ENCODE results near the gene TMEM184A. TPM values are rescaled to one million over a fixed set of nuclear protein-coding genes. Genes with fewer than 3 reads are reported as not detected.

The TMEM184A gene
- total and polyA plus RNA-seq, 2 donors (not counting 1 experiment from before 2014, with no cell fraction given) = not detected

DNA sequence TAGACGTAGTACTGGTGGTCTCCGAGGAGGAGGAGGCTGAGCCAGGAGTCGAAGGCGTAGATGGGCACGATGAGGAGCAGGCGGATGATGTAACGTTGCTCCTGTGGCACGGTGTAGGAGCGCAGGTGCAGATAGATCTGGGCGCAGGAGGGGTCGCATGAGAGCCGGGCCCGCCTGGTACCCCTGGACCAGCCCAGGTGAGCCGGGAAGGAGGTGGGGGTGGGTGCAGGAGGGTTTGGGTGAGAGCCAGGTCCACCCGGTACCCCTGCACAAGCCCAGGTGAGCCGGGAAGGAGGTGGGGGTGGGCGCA, 5.2 kb downstream of the TMEM184A start:
- Histone ChIP-seq H3K4me1 (ENCODE audit: control insufficient read depth in 2 of 2, insufficient read depth in 2 of 2, low read length in 2 of 2) (peaks cover 0 to under 1% of the 10 kb centered on the region in 2 donors), H3K27ac (ENCODE audit: low read length in 2 of 2) (no peak overlapping the region), H3K4me2 (replicated peaks; ENCODE audit: low read depth, low read length, poor library complexity, severe bottlenecking) (no peak overlapping the region), H3K27me3 (replicated peaks in 1 of 4; ENCODE audit: control extremely low read depth in 1 of 4, control insufficient read depth in 3 of 4, insufficient read depth in 4 of 4, low read length in 3 of 4) (no peaks in the 10 kb centered on the region), H3K36me3 (replicated peaks in 1 of 2; ENCODE audit: control extremely low read depth in 1 of 2, control insufficient read depth in 1 of 2, extremely low read depth in 1 of 2, insufficient read depth in 2 of 2, low read length in 1 of 2) (no peaks in the 10 kb centered on the region), H3K9ac (ENCODE audit: low read length) (no peak overlapping the region), H3K79me2 (ENCODE audit: control insufficient read depth, insufficient read depth, low read length) (no peaks in the 10 kb centered on the region), H3K9me3 (ENCODE audit: control extremely low read depth in 1 of 3, control insufficient read depth in 2 of 3, insufficient read depth in 1 of 3, low read length in 2 of 3) (no peaks in the 10 kb centered on the region), H4K20me1 (ENCODE audit: control insufficient read depth, insufficient read depth, low read length, poor library complexity, severe bottlenecking) (no peaks in the 10 kb centered on the region), H2AFZ (ENCODE audit: insufficient read depth, low read depth, low read length, poor library complexity, severe bottlenecking) (no peak overlapping the region), H3K4me3 (ENCODE audit: control extremely low read depth in 1 of 5, extremely low read depth in 1 of 5, insufficient read depth in 1 of 5, low read depth in 2 of 5, low read length in 4 of 5) (no peak overlapping the region)
- Mint-ChIP-seq H3K27me3 (no peaks in the 10 kb centered on the region), H3K4me1 (peaks cover 5% of the 10 kb centered on the region), H3K9me3 (ENCODE audit: insufficient read depth) (no peaks in the 10 kb centered on the region), H3K27ac (no peak overlapping the region), H3K4me3 (no peak overlapping the region)
- ChIA-PET CTCF (no interaction called here), POLR2A (no interaction called here)
- TF ChIP-seq EZH2 (IDR thresholded peaks at IDR 0.05; ENCODE audit: borderline replicate concordance, insufficient read depth, low read depth, low read length, poor library complexity, severe bottlenecking) = no peak
- TF ChIP-seq, protein P1, sequence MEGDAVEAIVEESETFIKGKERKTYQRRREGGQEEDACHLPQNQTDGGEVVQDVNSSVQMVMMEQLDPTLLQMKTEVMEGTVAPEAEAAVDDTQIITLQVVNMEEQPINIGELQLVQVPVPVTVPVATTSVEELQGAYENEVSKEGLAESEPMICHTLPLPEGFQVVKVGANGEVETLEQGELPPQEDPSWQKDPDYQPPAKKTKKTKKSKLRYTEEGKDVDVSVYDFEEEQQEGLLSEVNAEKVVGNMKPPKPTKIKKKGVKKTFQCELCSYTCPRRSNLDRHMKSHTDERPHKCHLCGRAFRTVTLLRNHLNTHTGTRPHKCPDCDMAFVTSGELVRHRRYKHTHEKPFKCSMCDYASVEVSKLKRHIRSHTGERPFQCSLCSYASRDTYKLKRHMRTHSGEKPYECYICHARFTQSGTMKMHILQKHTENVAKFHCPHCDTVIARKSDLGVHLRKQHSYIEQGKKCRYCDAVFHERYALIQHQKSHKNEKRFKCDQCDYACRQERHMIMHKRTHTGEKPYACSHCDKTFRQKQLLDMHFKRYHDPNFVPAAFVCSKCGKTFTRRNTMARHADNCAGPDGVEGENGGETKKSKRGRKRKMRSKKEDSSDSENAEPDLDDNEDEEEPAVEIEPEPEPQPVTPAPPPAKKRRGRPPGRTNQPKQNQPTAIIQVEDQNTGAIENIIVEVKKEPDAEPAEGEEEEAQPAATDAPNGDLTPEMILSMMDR (IDR thresholded peaks at IDR 0.05) = no peak
- WGBS (ENCODE audit: insufficient coverage) = 96% methylated on average over 11 of the region's 17 CpGs
- ATAC-seq (ENCODE audit: low read depth) (no peak), DNase-seq (no peak)
- intact Hi-C loops (cut with micrococcal nuclease) = no loop called here

DNA sequence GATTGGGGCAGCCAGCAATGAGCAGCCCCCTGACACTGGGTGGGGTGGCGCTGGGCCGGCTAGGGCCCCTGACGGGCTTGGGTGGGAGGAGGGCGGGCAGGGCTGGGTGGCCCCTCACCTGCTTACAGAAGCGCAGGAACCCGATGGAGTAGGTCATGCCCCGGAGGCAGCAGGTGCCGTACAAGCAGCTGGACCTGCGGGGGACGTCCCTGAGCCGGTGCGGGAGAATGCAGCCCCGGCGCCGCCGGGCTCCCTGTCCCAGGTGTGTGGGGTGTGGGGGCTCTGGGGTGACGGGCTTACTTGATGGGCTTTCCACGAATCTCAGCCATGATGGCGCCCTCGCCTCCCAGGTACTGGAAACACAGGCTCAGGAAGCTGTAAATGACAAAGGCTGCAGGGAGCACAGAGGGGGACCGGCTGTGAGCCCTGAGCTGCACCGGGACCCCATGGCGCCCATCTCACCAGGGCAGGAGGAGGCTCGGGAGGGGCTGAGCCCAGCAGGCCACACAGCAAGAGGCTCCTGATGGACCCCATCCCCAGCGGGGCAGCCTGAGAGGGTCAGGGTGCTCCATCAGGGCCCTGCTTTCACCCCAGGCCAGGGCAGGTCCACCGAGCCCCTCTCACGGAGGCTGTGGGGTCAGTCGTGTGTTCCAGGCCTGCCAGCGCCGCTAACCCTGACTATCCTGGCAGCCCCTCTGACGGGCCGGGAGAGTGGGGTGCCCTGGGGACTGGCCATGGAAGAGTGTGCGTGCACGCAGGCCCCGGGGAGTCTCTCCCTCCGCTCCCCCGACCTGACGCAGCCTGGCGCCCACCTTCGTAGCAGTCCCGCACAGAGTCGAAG, 5.8 kb downstream of the TMEM184A start:
- TF ChIP-seq EZH2 (IDR thresholded peaks at IDR 0.05; ENCODE audit: borderline replicate concordance, insufficient read depth, low read depth, low read length, poor library complexity, severe bottlenecking) = no peak
- TF ChIP-seq, protein P1 (IDR thresholded peaks at IDR 0.05) = no peak
- Mint-ChIP-seq H3K27ac (no peak overlapping the region), H3K4me1 (peaks cover 5% of the 10 kb centered on the region), H3K27me3 (no peaks in the 10 kb centered on the region), H3K4me3 (no peak overlapping the region), H3K9me3 (ENCODE audit: insufficient read depth) (no peaks in the 10 kb centered on the region)
- peak; percentile 16 for DNase-seq
- H3K27ac ChIP-seq (ENCODE audit: low read length in 2 of 2) = no peak overlapping the region
- CTCF ChIA-PET = no interaction called here
- no peak for ATAC-seq (ENCODE audit: low read depth)
- no peak overlapping the region for H2AFZ ChIP-seq (ENCODE audit: insufficient read depth, low read depth, low read length, poor library complexity, severe bottlenecking)
- H3K36me3 ChIP-seq (replicated peaks in 1 of 2; ENCODE audit: control extremely low read depth in 1 of 2, control insufficient read depth in 1 of 2, extremely low read depth in 1 of 2, insufficient read depth in 2 of 2, low read length in 1 of 2) = no peaks in the 10 kb centered on the region
- intact Hi-C loops (cut with micrococcal nuclease) = no loop called here
- POLR2A ChIA-PET = no interaction called here
- no peaks in the 10 kb centered on the region for H3K27me3 ChIP-seq (replicated peaks in 1 of 4; ENCODE audit: control extremely low read depth in 1 of 4, control insufficient read depth in 3 of 4, insufficient read depth in 4 of 4, low read length in 3 of 4)
- H4K20me1 ChIP-seq (ENCODE audit: control insufficient read depth, insufficient read depth, low read length, poor library complexity, severe bottlenecking) = no peaks in the 10 kb centered on the region
- no peak overlapping the region for H3K4me3 ChIP-seq (ENCODE audit: control extremely low read depth in 1 of 5, extremely low read depth in 1 of 5, insufficient read depth in 1 of 5, low read depth in 2 of 5, low read length in 4 of 5)
- H3K4me2 ChIP-seq (replicated peaks; ENCODE audit: low read depth, low read length, poor library complexity, severe bottlenecking) = no peak overlapping the region
- 94% methylated on average over 39 of the region's 42 CpGs for WGBS (ENCODE audit: insufficient coverage)
- H3K4me1 ChIP-seq (ENCODE audit: control insufficient read depth in 2 of 2, insufficient read depth in 2 of 2, low read length in 2 of 2) = no peaks in the 10 kb centered on the region
- no peak overlapping the region for H3K9ac ChIP-seq (ENCODE audit: low read length)
- no peaks in the 10 kb centered on the region for H3K79me2 ChIP-seq (ENCODE audit: control insufficient read depth, insufficient read depth, low read length)
- no peaks in the 10 kb centered on the region for H3K9me3 ChIP-seq (ENCODE audit: control extremely low read depth in 1 of 3, control insufficient read depth in 2 of 3, insufficient read depth in 1 of 3, low read length in 2 of 3)

Data from B cell (primary cell).